ENCODE data around the gene ESYT2. TPM values are rescaled to one million over a fixed set of nuclear protein-coding genes. Genes with fewer than 3 reads are reported as not detected.
"Not testable (repeated sequence)": the region's sequence is repeated elsewhere in the genome, so short reads cannot be mapped to it uniquely, and the experiment has no call there.

Gene ESYT2
- total RNA-seq, 1 experiment from 2014 or later = 59.4 TPM

- Mint-ChIP-seq H3K27ac (ENCODE audit: unreplicated experiment) (no peak overlapping the region), H3K36me3 (ENCODE audit: insufficient read depth, unreplicated experiment) (no peaks in the 10 kb centered on the region), H3K4me1 (ENCODE audit: low read depth, unreplicated experiment) (peaks cover 7% of the 10 kb centered on the region), H3K9me3 (ENCODE audit: unreplicated experiment) (no peaks in the 10 kb centered on the region), H3K27me3 (ENCODE audit: insufficient read depth, unreplicated experiment) (no peaks in the 10 kb centered on the region), H3K4me3 (ENCODE audit: unreplicated experiment) (no peak overlapping the region)
- Histone ChIP-seq H3K27me3 (replicated peaks; ENCODE audit: control insufficient read depth, insufficient read depth, low read length) (no peaks in the 10 kb centered on the region), H3K36me3 (ENCODE audit: control insufficient read depth, insufficient read depth, low read length) (no peaks in the 10 kb centered on the region; the same call in 1 of the 2 replicates), H3K4me3 (ENCODE audit: low read depth, low read length) (no peak overlapping the region), H3K4me1 (no peaks in the 10 kb centered on the region), H3K9me3 (0 out of 2 replicates have a peak, but pooled peaks cover 5% of the 10 kb centered on the region)
- CTCF ChIA-PET = no interaction called here
- TF ChIP-seq CTCF (IDR thresholded peaks at IDR 0.05; ENCODE audit: insufficient read depth in 1 of 2, low read depth in 1 of 2, low read length in 1 of 2, severe bottlenecking in 1 of 2, unreplicated experiment in 1 of 2) = no peak
- no peak for DNase-seq
- POLR2A ChIA-PET = no interaction called here
- BruUV-seq (replicated peaks) = no TSS peak
- intact Hi-C loops (cut with micrococcal nuclease; ENCODE audit: unreplicated experiment) = no loop called here
Observed at GRCh38 chr7:158840604-158841003, 11.3 kb upstream of the ESYT2 start.

DNA sequence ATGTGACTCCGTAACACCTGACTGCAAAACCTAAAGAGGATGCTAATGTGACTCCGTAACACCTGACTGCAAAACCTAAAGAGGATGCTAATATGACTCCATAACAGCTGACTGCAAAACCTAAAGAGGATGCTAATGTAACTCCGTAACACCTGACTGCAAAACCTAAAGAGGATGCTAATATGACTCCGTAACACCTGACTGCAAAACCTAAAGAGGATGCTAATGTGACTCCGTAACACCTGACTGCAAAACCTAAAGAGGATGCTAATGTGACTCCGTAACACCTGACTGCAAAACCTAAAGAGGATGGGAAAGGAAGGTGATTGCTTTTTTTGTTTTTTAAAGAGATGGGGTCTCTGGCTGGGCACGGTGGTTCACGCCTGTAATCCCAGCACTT lies 9.9 kb upstream of the ESYT2 start:
- BruUV-seq (replicated peaks); H3K27me3 Mint-ChIP-seq (ENCODE audit: insufficient read depth, unreplicated experiment); H3K4me1 ChIP-seq; H3K4me3 Mint-ChIP-seq (ENCODE audit: unreplicated experiment); H3K4me3 ChIP-seq (ENCODE audit: low read depth, low read length); H3K4me1 Mint-ChIP-seq (ENCODE audit: low read depth, unreplicated experiment); CTCF ChIA-PET; DNase-seq; H3K9me3 ChIP-seq; H3K36me3 ChIP-seq (ENCODE audit: control insufficient read depth, insufficient read depth, low read length); H3K36me3 Mint-ChIP-seq (ENCODE audit: insufficient read depth, unreplicated experiment); H3K27me3 ChIP-seq (replicated peaks; ENCODE audit: control insufficient read depth, insufficient read depth, low read length); H3K27ac Mint-ChIP-seq (ENCODE audit: unreplicated experiment); POLR2A ChIA-PET; intact Hi-C loops (cut with micrococcal nuclease; ENCODE audit: unreplicated experiment); H3K9me3 Mint-ChIP-seq (ENCODE audit: unreplicated experiment): not testable (repeated sequence)

DNA sequence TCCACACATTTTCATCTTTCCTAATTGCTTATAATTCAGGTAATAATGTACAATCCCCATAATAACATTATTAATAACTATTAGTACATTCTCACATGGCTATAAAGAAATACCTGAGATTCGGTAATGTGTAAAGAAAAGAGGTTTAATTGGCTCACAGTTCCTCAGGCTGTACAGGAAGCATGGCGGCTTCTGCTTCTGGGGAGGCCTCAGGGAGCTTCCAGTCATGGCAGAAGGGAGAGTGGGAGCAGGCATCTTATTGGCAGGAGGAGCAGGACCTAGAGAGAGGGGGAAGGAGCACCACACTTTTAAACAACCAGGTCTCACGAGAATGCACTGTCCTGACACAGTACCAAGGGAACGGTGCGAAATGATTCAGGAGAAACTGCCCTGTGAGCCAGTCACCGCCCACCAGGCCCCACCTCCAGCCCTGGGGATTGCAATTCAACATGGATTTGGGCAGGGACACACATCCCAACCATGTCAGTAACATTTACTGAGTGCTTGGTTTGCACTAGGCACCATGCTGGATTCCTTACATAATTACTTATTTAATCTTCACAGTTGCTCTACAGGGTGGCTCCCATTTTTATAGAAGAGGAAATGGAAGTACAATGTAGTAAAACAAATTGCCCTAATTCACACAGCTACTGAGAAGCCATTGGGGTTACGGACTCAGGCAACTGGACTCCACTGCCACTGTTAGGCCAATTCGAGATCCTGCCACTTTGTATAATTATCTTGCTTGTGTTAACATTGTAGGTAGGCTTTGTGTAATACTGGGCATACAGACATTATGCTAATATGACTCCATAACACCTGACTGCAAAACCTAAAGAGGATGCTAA lies 8.7 kb upstream of the ESYT2 start:
- Histone ChIP-seq H3K4me1 (no peaks in the 10 kb centered on the region), H3K27me3 (replicated peaks; ENCODE audit: control insufficient read depth, insufficient read depth, low read length) (no peaks in the 10 kb centered on the region), H3K4me3 (ENCODE audit: low read depth, low read length) (no peak overlapping the region), H3K36me3 (ENCODE audit: control insufficient read depth, insufficient read depth, low read length) (no peaks in the 10 kb centered on the region; the same call in 1 of the 2 replicates), H3K9me3 (no peaks in the 10 kb centered on the region)
- intact Hi-C loops (cut with micrococcal nuclease; ENCODE audit: unreplicated experiment) = no loop called here
- ChIA-PET POLR2A (no interaction called here), CTCF (no interaction called here)
- no peak for DNase-seq
- TF ChIP-seq CTCF (IDR thresholded peaks at IDR 0.05; ENCODE audit: insufficient read depth in 1 of 2, low read depth in 1 of 2, low read length in 1 of 2, severe bottlenecking in 1 of 2, unreplicated experiment in 1 of 2) = no peak
- BruUV-seq (replicated peaks) = no TSS peak
- H3K27me3 Mint-ChIP-seq (ENCODE audit: insufficient read depth, unreplicated experiment) = no peaks in the 10 kb centered on the region
- H3K4me3 Mint-ChIP-seq (ENCODE audit: unreplicated experiment) = no peak overlapping the region
- H3K9me3 Mint-ChIP-seq (ENCODE audit: unreplicated experiment) = no peaks in the 10 kb centered on the region
- no peak overlapping the region for H3K27ac Mint-ChIP-seq (ENCODE audit: unreplicated experiment)
- no peaks in the 10 kb centered on the region for H3K36me3 Mint-ChIP-seq (ENCODE audit: insufficient read depth, unreplicated experiment)
- no peaks in the 10 kb centered on the region for H3K4me1 Mint-ChIP-seq (ENCODE audit: low read depth, unreplicated experiment)

Measured in Caco-2 (cell line).